ENCODE results near the gene GAK.

DNA sequence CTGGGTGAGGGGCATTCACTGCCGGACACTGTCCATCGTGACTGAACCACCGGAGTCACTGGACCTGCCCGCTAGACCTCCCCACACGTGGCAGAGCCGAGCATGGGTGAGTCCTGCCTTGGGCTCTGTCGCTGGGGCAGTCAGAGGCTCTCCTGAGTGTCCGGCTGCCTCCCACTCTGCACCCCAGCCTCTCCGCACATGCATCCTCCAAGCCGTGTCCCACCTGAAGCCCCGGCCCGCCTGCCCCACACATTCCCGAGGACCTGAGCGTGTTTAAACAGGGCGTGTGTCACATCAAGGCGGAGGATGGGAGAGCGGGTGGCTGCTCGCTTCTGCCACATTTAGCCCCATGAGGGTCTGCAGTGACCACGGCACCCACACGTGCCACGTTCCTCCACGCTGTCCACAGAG is 110.9 kb downstream of the GAK start:
- TF ChIP-seq, protein P1, sequence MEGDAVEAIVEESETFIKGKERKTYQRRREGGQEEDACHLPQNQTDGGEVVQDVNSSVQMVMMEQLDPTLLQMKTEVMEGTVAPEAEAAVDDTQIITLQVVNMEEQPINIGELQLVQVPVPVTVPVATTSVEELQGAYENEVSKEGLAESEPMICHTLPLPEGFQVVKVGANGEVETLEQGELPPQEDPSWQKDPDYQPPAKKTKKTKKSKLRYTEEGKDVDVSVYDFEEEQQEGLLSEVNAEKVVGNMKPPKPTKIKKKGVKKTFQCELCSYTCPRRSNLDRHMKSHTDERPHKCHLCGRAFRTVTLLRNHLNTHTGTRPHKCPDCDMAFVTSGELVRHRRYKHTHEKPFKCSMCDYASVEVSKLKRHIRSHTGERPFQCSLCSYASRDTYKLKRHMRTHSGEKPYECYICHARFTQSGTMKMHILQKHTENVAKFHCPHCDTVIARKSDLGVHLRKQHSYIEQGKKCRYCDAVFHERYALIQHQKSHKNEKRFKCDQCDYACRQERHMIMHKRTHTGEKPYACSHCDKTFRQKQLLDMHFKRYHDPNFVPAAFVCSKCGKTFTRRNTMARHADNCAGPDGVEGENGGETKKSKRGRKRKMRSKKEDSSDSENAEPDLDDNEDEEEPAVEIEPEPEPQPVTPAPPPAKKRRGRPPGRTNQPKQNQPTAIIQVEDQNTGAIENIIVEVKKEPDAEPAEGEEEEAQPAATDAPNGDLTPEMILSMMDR (IDR thresholded peaks at IDR 0.05; ENCODE audit: low read depth, low read length, missing input control) = no peak
- TF ChIP-seq TAF1 (conservative IDR thresholded peaks at IDR 0.05) = no peak
- TF ChIP-seq GABPA (IDR thresholded peaks at IDR 0.05 in 1 of 2, conservative IDR thresholded peaks at IDR 0.05 in 1 of 2) = no peak
- no peak for TF ChIP-seq YY1 (IDR thresholded peaks at IDR 0.05)
- no peak for TF ChIP-seq SP1 (IDR thresholded peaks at IDR 0.05)
- no peak for TF ChIP-seq FOXA2 (IDR thresholded peaks at IDR 0.05)
- TF ChIP-seq, protein P2, sequence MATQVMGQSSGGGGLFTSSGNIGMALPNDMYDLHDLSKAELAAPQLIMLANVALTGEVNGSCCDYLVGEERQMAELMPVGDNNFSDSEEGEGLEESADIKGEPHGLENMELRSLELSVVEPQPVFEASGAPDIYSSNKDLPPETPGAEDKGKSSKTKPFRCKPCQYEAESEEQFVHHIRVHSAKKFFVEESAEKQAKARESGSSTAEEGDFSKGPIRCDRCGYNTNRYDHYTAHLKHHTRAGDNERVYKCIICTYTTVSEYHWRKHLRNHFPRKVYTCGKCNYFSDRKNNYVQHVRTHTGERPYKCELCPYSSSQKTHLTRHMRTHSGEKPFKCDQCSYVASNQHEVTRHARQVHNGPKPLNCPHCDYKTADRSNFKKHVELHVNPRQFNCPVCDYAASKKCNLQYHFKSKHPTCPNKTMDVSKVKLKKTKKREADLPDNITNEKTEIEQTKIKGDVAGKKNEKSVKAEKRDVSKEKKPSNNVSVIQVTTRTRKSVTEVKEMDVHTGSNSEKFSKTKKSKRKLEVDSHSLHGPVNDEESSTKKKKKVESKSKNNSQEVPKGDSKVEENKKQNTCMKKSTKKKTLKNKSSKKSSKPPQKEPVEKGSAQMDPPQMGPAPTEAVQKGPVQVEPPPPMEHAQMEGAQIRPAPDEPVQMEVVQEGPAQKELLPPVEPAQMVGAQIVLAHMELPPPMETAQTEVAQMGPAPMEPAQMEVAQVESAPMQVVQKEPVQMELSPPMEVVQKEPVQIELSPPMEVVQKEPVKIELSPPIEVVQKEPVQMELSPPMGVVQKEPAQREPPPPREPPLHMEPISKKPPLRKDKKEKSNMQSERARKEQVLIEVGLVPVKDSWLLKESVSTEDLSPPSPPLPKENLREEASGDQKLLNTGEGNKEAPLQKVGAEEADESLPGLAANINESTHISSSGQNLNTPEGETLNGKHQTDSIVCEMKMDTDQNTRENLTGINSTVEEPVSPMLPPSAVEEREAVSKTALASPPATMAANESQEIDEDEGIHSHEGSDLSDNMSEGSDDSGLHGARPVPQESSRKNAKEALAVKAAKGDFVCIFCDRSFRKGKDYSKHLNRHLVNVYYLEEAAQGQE (IDR thresholded peaks at IDR 0.05) = no peak
- TF ChIP-seq NR2F2 (IDR thresholded peaks at IDR 0.05) = no peak
- TF ChIP-seq, protein P3, sequence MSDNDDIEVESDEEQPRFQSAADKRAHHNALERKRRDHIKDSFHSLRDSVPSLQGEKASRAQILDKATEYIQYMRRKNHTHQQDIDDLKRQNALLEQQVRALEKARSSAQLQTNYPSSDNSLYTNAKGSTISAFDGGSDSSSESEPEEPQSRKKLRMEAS (IDR thresholded peaks at IDR 0.05) = no peak
- no peak for TF ChIP-seq EGR1 (IDR thresholded peaks at IDR 0.05; ENCODE audit: low read depth in 2 of 2)
- no peak for TF ChIP-seq JUND (IDR thresholded peaks at IDR 0.05)
- TF ChIP-seq, protein P4, sequence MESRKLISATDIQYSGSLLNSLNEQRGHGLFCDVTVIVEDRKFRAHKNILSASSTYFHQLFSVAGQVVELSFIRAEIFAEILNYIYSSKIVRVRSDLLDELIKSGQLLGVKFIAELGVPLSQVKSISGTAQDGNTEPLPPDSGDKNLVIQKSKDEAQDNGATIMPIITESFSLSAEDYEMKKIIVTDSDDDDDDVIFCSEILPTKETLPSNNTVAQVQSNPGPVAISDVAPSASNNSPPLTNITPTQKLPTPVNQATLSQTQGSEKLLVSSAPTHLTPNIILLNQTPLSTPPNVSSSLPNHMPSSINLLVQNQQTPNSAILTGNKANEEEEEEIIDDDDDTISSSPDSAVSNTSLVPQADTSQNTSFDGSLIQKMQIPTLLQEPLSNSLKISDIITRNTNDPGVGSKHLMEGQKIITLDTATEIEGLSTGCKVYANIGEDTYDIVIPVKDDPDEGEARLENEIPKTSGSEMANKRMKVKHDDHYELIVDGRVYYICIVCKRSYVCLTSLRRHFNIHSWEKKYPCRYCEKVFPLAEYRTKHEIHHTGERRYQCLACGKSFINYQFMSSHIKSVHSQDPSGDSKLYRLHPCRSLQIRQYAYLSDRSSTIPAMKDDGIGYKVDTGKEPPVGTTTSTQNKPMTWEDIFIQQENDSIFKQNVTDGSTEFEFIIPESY (IDR thresholded peaks at IDR 0.05) = no peak
- no peak for TF ChIP-seq RXRA (IDR thresholded peaks at IDR 0.05)
- no peak for TF ChIP-seq HNF4A (conservative IDR thresholded peaks at IDR 0.05)
